Right renal cortex interstitium (tissue), 3 donors: ENCODE measurements around the gene TMEM45A. TPM values are rescaled to one million over a fixed set of nuclear protein-coding genes. Genes with fewer than 3 reads are reported as not detected.
"Not testable (repeated sequence)": the region's sequence is repeated elsewhere in the genome, so short reads cannot be mapped to it uniquely, and the experiment has no call there.

Experiments used
- DNase-seq, 3 donors: peaks; one replicate each; pipeline ENCODE4 v3.0.0-alpha.2; 2013; ENCODE audit warnings: low read depth in 3 of 3, low spot score in 2 of 3
- polyA plus RNA-seq, 3 donors: library from polyadenylated mRNA; unstranded; fragments of 120-200 nt; gene quantifications; one replicate each; pipeline ENCODE4 v1.2.1, GENCODE V29; 2013; ENCODE audit not compliant: insufficient read length in 3 of 3

Gene TMEM45A
- polyA plus RNA-seq: 10 to 100 TPM; 22.5 to 23.4 (median 22.6) TPM

GRCh38 chr3:100492059-100493006 lies at the start of gene TMEM45A:
TMEM45A (plus strand) TSS chr3:100492619; CDS start chr3:100555212, 62,593 bp downstream.
- peak; percentile 78 to 86 (median 83) for DNase-seq

- no peak for DNase-seq
These were observed 48.7 kb upstream of the TMEM45A start for GRCh38 chr3:100443690-100444089.

- DNase-seq: not testable (repeated sequence)
These were observed 45.4 kb upstream of the TMEM45A start for GRCh38 chr3:100447067-100447466.

GRCh38 chr3:100448079-100448478 lies 44.3 kb upstream of the TMEM45A start:
- no peak for DNase-seq

- no peak for DNase-seq
These were observed 43.2 kb upstream of the TMEM45A start for GRCh38 chr3:100449214-100449613.

- DNase-seq: no peak
These were observed 37.7 kb upstream of the TMEM45A start for GRCh38 chr3:100454677-100455076.

GRCh38 chr3:100455841-100456550 lies 36.4 kb upstream of the TMEM45A start:
- no peak for DNase-seq

- DNase-seq: no peak
These were observed 35.7 kb upstream of the TMEM45A start for GRCh38 chr3:100456745-100457144.

GRCh38 chr3:100457811-100458210 lies 34.6 kb upstream of the TMEM45A start:
- no peak for DNase-seq

- DNase-seq: no peak
These were observed 33.6 kb upstream of the TMEM45A start for GRCh38 chr3:100458814-100459213.

GRCh38 chr3:100463002-100463401 lies 29.4 kb upstream of the TMEM45A start:
- peak; percentile 20 to 42 (median 36) for DNase-seq

- no peak for DNase-seq
These were observed 28.7 kb upstream of the TMEM45A start for GRCh38 chr3:100463646-100464155.

GRCh38 chr3:100465892-100466777 lies 26.3 kb upstream of the TMEM45A start:
- DNase-seq: no peak

GRCh38 chr3:100467133-100467532 lies 25.3 kb upstream of the TMEM45A start:
- no peak for DNase-seq

- no peak for DNase-seq
These were observed 23.7 kb upstream of the TMEM45A start for GRCh38 chr3:100468676-100469075.

- no peak for DNase-seq
These were observed 21.5 kb upstream of the TMEM45A start for GRCh38 chr3:100470951-100471350.

GRCh38 chr3:100471444-100471843 lies 21.0 kb upstream of the TMEM45A start:
- no peak for DNase-seq

- DNase-seq: not testable (repeated sequence)
These were observed 14.5 kb upstream of the TMEM45A start for GRCh38 chr3:100477851-100478360.

- not testable (repeated sequence) for DNase-seq
These were observed 13.9 kb upstream of the TMEM45A start for GRCh38 chr3:100478521-100478920.

GRCh38 chr3:100480081-100480480 lies 12.3 kb upstream of the TMEM45A start:
- DNase-seq: no peak
